Skeletal muscle satellite cell (primary cell): Measurements from ENCODE around the gene ZC3H12C.

Source experiments
- H3K27me3 ChIP-seq: 2 replicates; pipeline ENCODE4 v1.7.0; 2013; ENCODE audit warnings: low read length; ENCODE audit not compliant: control insufficient read depth, insufficient read depth
- H3K36me3 ChIP-seq: 2 replicates; pipeline ENCODE4 v1.7.0; 2013; ENCODE audit warnings: mild to moderate bottlenecking, control low read depth, low read length; ENCODE audit not compliant: insufficient read depth
- H3K4me1 ChIP-seq: 2 replicates; pipeline ENCODE4 v1.7.0; 2013; ENCODE audit warnings: low read length; ENCODE audit not compliant: control insufficient read depth, insufficient read depth
- H3K4me2 ChIP-seq: 2 replicates; pipeline ENCODE4 v1.7.0; 2013; ENCODE audit warnings: mild to moderate bottlenecking, low read length
- H3K4me3 ChIP-seq: 2 replicates; pipeline ENCODE4 v1.7.0; 2013; ENCODE audit warnings: low read length
- H3K9ac ChIP-seq: 2 replicates; pipeline ENCODE4 v1.7.0; 2013; ENCODE audit warnings: mild to moderate bottlenecking, low read depth, low read length, moderate library complexity
- H3K9me3 ChIP-seq: replicated peaks from 2 replicates; pipeline ENCODE4 v1.7.0; 2013; ENCODE audit warnings: mild to moderate bottlenecking, control low read depth, low read length

ZC3H12C gene

GRCh38 chr11:110217223-110217877 lies 124.2 kb downstream of the ZC3H12C start:
- H3K4me3 ChIP-seq, result no peak overlapping the region
- H3K4me2 ChIP-seq, result no peak overlapping the region
- no peaks in the 10 kb centered on the region for H3K9me3 ChIP-seq
- H3K27me3 ChIP-seq, result no peaks in the 10 kb centered on the region
- peaks cover 11% of the 10 kb centered on the region for H3K36me3 ChIP-seq
- H3K4me1 ChIP-seq, result peaks cover 12% of the 10 kb centered on the region
- no peak overlapping the region for H3K9ac ChIP-seq

DNA sequence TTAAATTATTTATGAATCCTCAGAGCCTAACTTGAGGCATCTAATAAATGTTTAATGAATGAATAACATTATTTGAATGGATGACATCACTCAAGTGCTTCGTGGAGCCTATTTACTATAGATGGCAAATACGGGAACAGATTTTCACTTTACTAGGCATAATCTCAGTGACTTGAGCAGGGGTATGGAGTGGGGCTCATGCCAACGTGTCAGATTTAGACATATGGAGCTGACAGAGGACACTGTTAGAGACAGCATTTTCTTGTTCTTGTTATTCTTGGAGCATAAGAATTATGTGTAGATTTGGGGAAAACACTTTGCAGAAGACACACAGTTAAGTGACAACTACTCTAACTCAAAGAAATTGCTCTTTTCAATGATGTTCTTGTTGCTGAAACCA lies 124.7 kb downstream of the ZC3H12C start:
- Histone ChIP-seq H3K27me3 (no peaks in the 10 kb centered on the region), H3K9ac (no peak overlapping the region), H3K4me2 (no peak overlapping the region), H3K4me3 (no peak overlapping the region), H3K36me3 (peaks cover 11% of the 10 kb centered on the region), H3K9me3 (no peaks in the 10 kb centered on the region), H3K4me1 (peaks cover 12% of the 10 kb centered on the region)

GRCh38 chr11:110219006-110219785 lies 126.0 kb downstream of the ZC3H12C start:
- H3K36me3 ChIP-seq, result peaks cover 11% of the 10 kb centered on the region
- H3K9me3 ChIP-seq, result no peaks in the 10 kb centered on the region
- no peaks in the 10 kb centered on the region for H3K27me3 ChIP-seq
- peaks cover 12% of the 10 kb centered on the region for H3K4me1 ChIP-seq
- H3K4me3 ChIP-seq, result no peak overlapping the region
- H3K9ac ChIP-seq, result no peak overlapping the region
- H3K4me2 ChIP-seq, result no peak overlapping the region
